ENCODE measurements around the gene ATP1A2.

DNA sequence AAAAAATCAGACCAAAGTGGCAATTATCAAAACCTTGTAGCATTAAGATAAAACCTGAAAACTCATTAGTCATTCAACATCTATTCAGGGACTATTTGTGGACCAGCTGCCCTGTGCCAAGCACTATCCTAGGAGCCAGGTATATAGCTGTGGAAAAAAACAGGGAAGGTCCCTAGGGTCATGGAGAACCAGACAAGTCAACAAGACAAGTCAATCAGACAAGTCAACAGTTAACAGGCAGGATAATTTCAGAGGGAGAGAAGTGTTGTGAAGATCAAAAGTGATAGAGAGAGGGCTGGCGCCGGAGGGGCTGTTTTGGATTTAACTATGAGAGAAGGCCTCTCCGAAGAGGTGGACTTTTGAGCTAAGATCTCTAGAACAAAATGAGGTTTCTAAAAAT lies 32.6 kb downstream of the ATP1A2 start:
- TF ChIP-seq, protein P1, sequence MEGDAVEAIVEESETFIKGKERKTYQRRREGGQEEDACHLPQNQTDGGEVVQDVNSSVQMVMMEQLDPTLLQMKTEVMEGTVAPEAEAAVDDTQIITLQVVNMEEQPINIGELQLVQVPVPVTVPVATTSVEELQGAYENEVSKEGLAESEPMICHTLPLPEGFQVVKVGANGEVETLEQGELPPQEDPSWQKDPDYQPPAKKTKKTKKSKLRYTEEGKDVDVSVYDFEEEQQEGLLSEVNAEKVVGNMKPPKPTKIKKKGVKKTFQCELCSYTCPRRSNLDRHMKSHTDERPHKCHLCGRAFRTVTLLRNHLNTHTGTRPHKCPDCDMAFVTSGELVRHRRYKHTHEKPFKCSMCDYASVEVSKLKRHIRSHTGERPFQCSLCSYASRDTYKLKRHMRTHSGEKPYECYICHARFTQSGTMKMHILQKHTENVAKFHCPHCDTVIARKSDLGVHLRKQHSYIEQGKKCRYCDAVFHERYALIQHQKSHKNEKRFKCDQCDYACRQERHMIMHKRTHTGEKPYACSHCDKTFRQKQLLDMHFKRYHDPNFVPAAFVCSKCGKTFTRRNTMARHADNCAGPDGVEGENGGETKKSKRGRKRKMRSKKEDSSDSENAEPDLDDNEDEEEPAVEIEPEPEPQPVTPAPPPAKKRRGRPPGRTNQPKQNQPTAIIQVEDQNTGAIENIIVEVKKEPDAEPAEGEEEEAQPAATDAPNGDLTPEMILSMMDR (IDR thresholded peaks at IDR 0.05), result no peak
- no peak for TF ChIP-seq POLR2AphosphoS5 (IDR thresholded peaks at IDR 0.05; ENCODE audit: insufficient read depth in 1 of 2, low read depth in 1 of 2)

Measured in vagina (tissue), 2 donors.